HG03575 (cell line): Measurements from ENCODE around the gene HOXC12.

ENCODE experiments used
- ATAC-seq: cut with Tn5 transposase; IDR thresholded peaks from one replicate; pipeline ENCODE4 v1.9.1; 2021; ENCODE audit not compliant: unreplicated experiment, insufficient number of reproducible peaks, low FRiP score; ENCODE audit errors: extremely low read depth

Gene HOXC12

DNA sequence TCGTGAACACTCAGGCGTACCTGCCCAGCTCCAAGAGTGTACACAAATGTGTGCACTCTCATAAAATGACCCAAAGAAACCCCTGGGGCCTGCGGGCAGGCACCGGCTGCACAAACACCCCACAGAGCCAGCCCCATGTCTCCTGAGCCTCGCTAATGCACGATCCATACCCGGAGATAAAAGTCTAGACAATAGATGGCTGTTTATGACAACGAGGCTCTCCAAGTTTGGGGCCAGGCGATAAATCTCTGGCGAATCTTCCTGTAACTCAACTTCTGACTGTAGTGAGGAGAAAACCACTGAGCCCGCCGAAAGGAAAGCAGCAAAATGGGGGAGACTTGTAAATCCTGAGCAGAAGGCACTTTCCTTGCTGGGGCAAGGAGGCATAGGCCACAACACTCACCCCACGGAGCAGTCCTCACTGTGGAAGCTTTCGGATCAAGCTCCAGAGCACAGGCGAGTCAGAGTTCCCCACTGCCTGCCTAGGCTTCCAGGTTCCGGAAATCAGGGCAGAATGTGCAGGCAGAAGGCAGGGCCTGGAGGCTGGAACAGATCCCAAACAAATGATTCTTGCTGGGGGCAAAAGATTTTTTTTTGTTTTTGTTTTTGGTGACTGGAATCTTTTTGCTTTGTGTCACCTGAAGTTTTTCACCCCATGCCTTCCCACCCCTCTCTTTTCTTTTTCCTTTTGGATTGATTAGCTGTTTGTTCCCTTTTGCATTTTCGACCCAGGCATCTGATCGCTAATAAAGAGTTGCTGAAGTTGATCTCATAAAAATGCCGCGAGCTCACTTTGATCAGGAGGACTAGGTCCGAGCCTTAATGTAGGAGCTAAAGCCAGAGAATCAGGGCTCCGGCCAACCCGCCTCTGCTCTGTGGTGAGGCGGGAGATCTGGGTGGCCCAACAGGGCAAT lies 13.8 kb downstream of the HOXC12 start:
- ATAC-seq: no peak

GRCh38 chr12:53969588-53970259 lies 15.0 kb downstream of the HOXC12 start:
- no peak for ATAC-seq

DNA sequence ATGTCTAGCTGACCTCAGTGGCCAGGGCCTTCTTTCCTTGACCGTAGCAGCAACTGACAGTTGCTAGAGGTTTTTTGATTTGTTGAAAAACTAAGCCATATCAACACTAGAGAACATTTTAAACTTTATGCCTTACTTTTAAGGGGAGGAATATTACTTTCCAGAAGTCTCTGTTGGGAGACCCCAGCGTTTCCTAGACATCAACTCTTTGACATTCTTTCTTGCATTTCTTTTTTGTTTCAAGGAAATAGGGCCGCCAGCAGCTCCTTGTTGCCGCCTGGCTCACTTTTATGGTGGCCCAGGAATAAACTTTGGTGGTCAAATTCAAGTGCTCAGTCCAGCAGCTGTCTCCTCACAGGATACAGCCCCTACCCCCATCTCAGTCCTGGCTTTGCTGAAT lies 15.7 kb downstream of the HOXC12 start:
- ATAC-seq: no peak

DNA sequence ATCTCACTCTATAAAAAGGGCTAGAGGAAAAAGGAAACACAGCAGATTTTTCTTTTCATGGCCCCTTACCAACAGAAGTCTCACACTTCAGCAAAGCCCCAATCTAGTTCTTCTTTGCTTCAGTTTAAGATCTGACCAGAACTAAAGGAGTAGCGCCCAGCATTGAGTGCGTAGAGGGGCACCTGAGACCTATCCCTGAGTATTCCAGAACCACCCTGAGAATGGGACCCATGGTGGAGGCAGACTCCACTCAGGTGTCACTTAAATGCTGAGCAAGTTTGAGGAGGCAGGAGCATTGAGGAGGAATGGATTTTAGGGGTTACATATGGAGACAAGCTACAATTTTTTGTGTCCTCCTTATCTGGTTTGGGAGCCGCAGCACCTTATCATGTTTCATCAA lies 16.4 kb downstream of the HOXC12 start:
- no peak for ATAC-seq

DNA sequence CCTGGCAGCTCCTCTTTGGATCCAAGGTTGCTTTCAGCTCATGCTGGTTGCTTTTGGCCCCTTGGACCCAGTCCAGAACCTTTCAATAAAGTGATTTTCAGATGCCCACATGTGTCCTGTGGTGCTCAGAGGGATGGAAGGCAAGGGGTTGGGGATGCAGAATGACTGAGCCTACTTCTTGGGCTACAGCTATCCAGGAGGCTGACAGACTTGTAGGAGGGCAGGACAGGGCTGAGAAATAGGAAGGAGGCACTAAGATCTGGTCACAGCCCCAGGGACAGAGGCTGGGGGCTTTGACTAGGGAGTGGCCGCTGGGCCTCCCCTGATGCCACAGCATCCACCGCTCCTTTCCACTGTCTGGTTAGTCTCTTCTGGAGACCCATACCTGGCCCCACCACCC lies 17.0 kb downstream of the HOXC12 start:
- ATAC-seq: no peak

DNA sequence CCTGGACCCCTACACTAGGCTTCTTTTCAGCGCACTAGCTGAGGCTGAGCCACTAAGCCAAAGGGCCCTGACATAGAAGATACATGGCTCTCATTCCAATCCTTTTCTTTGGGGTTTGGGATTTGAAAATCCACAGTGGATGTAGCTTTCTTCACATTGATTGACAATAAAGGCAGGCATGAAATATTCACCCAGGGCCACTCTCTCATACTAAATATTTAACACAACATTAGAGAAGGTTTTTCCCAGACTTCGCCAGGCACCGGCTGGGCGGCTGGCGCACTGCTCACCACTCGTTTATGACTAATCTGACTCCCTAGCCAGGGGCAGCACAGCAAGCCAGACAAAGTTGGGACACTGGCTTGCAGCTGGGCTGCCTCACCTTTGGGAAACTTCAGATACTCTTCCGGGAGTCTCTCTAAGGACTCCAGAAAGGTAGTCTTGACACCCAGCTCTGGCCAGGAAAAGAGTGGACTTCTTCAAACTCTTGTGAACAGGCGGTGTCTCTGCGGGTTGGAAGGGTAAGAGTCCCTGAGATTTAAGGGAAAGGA lies 17.5 kb downstream of the HOXC12 start:
- ATAC-seq: no peak

DNA sequence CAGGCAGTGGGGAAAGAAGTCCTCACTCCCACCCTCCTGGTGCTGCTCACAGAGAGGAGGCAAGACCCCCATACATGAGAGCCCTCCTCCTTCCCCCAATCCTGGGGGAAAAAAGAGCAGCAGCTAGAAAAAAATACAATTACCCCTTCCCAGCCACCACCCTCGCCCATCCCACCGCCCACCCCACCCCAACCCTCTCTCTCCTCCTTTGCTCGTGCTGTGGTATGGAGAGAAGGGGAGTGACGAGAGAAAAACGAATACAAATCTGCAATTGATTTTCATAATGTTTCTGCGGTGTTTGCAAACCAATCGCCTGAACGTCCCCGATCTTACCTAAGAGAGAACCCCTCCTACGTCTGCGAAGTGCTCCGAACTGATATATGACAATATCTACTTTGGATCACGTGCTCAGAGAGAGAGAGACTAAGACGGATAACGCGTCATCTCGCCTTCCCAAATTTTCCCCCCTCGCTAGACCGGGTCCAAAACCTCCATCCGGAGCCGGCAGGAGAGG lies 18.1 kb downstream of the HOXC12 start, which contains the start of gene HOXC11:
Gene HOXC11, plus strand, starts transcription at position 405 of the 514 bp plus-strand sequence. CDS start 116 bp downstream, outside the sequence.
- ATAC-seq: no peak

DNA sequence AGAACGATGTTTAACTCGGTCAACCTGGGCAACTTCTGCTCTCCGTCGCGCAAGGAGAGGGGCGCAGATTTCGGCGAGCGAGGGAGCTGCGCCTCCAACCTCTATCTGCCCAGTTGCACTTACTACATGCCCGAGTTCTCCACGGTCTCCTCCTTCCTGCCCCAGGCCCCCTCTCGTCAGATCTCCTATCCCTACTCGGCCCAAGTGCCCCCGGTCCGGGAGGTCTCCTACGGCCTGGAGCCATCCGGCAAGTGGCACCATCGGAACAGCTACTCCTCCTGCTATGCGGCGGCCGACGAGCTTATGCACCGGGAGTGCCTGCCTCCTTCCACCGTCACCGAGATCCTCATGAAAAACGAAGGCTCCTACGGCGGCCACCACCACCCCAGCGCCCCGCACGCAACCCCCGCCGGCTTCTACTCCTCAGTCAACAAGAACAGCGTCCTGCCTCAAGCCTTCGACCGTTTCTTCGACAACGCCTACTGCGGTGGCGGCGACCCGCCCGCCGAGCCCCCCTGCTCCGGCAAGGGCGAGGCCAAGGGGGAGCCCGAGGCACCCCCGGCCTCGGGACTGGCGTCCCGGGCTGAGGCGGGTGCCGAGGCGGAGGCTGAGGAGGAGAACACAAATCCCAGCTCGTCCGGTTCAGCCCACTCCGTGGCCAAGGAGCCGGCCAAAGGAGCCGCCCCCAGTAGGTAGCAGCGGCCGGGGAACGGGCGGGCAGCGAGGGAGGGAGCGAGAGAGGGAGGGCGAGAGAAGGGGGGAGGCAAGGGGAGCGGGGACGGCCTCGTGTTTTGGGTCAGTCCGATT lies 18.7 kb downstream of the HOXC12 start:
- no peak for ATAC-seq

DNA sequence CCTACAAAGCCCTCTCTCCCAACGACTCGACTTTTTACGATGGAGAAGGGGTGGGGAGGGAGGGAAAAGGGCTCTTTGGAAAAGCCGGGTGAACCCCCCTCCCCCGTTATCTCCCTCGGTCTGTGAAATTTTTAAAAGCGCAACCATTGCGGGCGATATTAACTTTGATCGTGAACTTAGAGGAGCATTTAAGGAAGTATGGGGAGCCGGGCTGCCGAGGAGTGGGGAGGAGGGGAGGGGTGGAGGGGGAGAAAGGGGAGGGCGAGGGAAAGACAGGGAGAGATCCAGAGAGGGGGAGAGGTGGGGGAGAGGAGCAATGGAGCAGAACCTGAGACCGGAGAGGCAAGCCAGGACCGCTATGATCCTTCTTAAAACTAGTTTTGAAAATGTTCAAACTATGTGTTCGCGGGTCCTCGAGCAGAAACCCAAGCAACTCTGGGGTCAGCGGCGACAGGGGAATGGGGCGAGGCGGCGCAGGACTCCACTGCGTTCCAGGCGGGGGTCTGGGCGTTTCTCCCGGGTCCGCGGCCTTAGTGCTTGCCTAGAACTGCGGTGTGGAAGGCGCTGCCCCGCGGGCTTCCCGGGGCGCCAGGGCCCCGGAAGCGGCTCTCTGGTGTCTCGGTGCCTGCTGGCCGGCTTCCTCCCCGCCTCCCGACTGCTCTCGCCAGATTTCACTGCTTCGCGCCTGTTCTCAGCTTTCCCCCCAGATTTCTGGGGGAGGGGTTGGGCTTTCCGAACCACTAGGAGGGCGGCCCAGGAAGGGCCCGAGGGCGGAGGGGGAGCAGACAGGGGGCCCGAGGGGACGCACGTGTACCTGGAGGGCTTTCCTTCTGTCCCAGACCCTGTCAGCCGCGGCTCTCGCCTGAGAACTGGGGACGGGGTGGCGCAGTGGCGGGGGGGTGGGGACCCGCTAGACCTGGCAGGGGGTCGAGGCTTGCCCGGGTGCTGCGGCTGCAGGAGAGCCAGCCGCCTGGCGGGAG lies 19.7 kb downstream of the HOXC12 start, which contains the start of gene HOTAIR:
Gene HOTAIR, minus strand, starts transcription at position 871 of the 980 bp plus-strand sequence.
- no peak for ATAC-seq

DNA sequence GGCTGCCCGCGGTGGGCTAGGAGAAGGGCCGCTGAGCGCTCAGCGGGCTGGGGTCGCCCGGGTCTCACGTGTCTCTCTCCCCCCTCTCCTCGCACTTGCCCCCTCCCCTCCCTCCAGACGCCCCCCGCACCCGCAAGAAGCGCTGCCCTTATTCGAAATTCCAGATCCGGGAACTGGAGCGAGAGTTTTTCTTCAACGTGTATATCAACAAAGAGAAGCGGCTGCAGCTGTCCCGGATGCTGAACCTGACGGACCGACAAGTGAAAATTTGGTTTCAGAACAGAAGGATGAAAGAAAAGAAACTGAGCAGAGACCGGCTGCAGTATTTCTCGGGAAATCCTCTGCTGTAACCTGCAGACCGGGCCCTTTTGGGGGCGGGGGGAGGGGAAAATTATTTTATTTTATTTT lies 20.4 kb downstream of the HOXC12 start:
- ATAC-seq: no peak

GRCh38 chr12:53975479-53976152 lies 20.9 kb downstream of the HOXC12 start:
- ATAC-seq: no peak

DNA sequence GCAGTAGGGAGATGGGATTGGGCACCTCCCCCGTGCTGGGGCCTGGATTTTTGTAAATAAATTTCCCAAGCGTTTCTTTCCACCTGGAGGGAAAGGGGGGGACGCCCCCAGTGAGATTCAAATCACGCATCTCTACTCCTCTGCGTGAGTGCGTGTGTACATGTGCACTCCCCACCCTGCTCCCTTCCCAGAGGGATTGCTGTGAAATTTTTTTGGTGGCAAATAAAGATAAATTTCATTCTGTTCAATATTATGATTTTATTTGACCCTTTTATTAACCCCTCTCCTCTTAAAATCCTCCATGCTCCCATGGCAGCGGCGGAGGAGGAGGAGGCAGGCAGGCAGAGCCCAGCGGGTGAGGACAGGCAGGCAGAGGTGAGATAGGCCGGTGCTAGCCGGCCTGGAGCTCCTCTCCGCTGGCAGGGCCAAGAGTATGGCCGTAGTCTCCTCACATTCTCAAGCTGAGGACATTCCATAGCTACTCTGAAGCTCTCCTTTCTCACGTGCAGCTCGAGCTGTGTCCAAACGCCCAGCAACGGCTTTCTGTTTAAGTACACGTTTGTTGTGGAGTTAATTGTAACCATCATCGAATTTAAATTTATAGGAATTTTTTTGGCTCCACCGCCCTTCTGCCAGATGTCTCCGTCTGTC lies 21.6 kb downstream of the HOXC12 start:
- no peak for ATAC-seq

DNA sequence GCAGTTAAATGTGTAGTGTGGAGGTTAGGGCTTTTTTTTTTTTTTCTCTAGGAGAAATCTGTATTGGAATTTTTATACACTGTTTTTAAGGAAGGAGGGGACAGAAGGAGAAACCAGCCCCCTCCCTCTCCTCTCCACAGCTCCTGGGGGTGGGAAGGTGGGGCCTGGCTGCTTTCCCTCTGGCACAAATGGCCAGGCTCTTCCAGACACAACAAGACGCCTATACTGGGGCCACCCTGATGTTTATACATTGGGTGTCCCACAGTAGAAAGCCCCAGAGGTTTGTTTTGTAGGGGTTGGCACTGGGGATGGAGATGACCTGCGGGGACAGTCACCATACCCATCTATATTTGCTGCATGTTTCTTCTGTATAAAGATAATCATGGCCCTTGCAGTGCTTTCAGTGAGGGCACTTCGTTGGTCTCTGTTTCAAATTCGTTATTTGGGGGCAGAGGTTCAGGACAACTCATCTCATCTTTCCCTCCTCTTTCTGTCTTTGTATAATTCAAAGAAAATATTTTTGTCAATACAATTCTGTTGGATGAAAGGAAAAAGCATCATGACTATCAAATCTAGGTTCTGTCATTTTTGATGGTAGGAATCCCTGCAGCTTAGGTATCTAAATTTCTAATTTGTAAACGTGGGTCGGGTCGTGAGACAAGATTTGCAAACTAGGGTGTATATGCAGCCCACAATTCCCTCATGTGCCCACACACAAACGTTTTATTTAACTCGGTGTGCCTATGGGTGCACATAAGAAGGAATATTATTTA lies 22.3 kb downstream of the HOXC12 start:
- no peak for ATAC-seq

DNA sequence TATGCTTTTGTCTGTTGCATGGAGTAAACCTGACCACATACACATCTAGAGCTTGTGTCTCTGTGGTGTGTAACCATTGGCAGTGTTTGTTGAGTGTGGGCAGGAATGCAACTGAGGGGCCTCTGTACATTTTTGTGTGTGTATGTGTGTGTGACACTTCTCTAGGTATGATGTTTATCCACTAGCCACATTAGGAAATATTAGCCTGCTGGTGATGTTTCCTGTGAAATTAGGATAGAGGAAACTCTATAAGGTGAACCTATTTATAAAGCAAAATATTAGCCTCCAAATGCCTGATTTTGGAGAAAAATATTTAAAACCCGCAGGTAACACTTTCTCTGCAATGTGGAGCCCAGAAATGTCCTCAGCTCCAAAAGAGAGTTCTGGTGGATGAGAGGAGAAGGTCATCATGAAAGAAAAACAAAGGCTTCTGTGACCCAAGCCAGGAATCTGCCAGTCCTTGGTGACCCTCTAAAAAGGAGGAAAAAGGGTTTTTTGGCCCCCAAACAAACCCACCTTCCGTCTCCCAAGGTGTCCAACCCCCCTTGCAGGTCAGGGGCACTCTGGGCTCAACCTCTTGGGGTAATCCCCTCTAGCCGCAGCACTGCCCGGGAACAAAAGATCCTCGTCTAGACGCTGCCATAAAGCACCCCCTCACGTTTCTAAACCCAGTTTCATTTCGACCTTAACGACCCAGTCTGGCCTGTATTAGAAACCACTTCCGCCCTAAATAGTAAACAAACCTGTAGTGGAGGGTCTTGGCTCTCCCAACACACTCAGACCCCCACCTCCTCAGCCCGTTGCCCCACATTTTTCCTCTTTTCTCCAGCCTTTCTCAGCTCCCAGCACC lies 23.1 kb downstream of the HOXC12 start:
- ATAC-seq: no peak
